ENCODE data around the gene FOCAD.

Gene FOCAD

DNA sequence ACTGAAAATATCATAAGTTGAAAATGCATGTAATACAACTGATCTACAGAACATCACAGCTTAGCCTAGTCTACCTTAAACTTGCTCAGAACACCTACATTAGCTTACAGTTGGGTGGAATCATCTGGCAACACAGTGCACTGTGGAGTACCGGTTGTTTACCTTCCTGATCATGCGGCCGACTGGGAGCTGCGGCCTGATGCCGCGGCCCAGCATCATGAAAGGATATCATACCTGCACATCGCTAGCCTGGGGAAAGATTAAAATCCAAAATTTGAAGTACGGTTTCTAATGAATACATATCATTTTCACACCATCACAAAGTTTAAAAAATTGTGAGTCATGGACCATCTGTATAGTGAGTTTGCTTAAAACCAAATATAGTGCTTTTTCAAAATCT is 345.6 kb downstream of the FOCAD start:
- DNase-seq: no peak

DNA sequence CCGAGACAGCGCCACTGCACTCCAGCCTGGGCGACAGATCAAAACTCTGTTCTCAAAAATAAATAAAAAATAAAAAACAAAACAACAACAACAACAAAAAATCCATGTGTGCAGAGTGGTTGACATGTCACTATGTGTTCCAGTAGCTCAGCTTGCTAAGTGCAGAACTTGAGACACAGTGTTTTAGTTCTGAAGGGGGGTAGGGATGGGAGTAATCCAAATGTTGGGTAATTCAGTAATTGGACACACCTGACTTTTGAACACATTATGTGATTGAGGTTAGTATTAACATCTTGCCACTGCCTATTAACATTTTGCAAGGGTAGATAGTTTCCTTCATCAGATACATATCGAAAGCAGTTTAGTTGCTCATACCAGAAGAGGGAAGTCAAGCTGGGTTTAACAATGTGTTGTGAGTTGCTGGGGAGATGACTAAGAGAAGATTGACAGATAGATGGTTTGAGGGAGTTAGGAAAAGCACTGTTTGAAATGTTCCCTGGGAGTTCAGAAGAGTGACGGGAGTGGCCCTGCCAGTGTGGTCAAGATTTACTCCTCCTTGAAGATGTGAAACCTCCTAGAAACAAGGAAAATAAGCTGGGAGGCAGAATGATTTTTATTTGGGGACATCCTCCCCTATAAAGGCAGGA is 346.5 kb downstream of the FOCAD start:
- no peak for DNase-seq

DNA sequence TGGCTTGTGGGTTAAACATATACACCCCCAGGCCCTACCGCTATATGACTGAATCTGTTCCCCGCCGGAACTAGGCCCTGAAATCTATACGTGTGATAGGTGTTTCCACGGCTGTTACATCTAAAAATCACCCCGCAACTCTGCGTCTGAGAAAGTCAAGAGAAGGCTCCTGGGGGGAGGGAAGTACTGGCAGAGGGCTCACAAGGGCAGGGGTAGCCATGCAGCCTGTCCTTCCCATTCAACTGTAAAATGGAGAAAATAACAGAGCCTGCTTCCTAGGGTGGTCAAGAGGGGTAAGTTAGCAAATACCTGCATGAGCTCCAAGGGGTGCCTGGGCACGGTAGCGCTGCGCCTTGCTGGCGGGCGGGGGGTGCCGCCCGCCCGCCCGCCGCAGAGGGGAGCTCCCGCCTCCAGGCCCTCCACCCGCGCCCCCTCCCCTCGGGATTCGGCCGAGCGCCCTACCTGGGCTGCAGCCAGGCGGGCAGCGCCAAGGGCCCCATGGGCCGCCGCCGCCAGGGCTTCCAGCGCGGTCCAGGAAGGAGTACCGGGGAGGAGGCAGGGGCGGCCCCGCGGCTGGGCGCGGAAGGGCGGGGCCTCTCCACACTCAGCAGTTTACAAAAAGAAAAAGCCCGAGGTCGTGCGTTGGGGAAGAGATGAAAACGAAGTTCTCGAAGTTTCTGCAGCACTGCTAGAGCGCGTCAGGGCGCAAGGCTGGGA is 347.2 kb downstream of the FOCAD start, which contains the start of gene HACD4:
Gene HACD4, minus strand, starts transcription at position 550 of the 717 bp plus-strand sequence. Its CDS starts 50 bp downstream, at position 500.
- DNase-seq: peak; percentile 54

GRCh38 chr9:21031808-21032183 is 347.7 kb downstream of the FOCAD start:
- no peak for DNase-seq

- no peak for DNase-seq
Measured at GRCh38 chr9:21037278-21037677, 353.2 kb downstream of the FOCAD start.

DNA sequence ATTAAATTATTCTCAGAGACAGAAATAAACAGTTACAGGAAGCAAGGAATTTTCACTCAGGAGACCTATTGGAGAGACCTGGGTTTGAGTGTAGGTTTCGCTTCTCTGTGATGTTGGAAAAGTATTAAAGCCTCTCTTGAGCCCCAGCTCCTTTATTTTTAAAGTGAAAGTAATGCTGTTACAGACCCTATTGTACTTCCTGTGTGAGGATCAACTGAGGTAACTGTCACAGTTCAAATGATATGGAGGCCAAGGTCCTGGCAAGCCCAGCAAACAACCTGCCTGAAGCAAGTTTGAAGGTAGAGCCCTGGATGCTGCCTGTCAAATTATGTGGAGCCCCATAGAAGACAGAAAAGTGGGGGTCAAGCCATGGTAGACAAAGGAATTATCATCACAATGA is 355.2 kb downstream of the FOCAD start:
- DNase-seq: no peak

GRCh38 chr9:21042466-21042865 is 358.4 kb downstream of the FOCAD start:
- no peak for DNase-seq

DNA sequence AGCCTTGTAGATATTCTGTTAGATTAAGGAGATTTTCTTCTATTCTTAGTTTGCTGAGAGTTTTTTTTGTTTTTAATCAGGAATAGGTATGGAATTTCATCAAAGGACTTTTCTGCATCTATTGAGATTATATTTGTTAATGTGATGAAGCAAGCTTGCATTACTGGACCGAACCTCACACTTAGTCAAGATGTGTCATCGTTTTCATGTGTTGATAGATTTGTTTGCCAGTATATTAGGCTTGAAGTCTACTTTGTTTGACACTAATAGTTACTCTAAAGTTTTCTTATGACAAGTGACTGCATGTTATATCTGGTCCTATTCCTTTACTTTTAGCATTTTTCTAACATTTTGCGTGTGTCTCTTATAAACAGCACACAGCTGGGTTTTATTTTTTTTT is 359.8 kb downstream of the FOCAD start:
- DNase-seq: no peak
